K562 (cell line): Measurements from ENCODE around the gene TYW1B. TPM values are rescaled to one million over a fixed set of nuclear protein-coding genes. Genes with fewer than 3 reads are reported as not detected.
A peak's percentile ranks its signal among the peaks of the same experiment; 100 is the strongest.
"Not testable (repeated sequence)": the region's sequence is repeated elsewhere in the genome, so short reads cannot be mapped to it uniquely, and the experiment has no call there.

Source experiments
- ATF7 ChIP-seq: fragments of 450-650 bp; IDR thresholded peaks from 2 replicates; pipeline ENCODE4 v1.7.1; 2014; ENCODE audit warnings: mild to moderate bottlenecking, moderate library complexity
- C11orf30 ChIP-seq: fragments of 450-650 bp; IDR thresholded peaks from 2 replicates; pipeline ENCODE4 v1.6.1; 2016; ENCODE audit warnings: low read depth, mild to moderate bottlenecking
- GMEB1 ChIP-seq: fragments of 250-450 bp; sonication (Bioruptor Pico); IDR thresholded peaks from 2 replicates; pipeline ENCODE4 v1.4.0; 2020; ENCODE audit warnings: mild to moderate bottlenecking
- HNRNPLL ChIP-seq: fragments of 200-400 bp; formaldehyde crosslinking; IDR thresholded peaks from 2 replicates; pipeline ENCODE4 v1.6.1; 2017; ENCODE audit warnings: low read length, low read depth, mild to moderate bottlenecking; ENCODE audit not compliant: poor library complexity, severe bottlenecking
- MEIS2 ChIP-seq: fragments of 450-650 bp; IDR thresholded peaks from 2 replicates; pipeline ENCODE4 v1.6.1; 2014; ENCODE audit warnings: mild to moderate bottlenecking; ENCODE audit not compliant: partially characterized antibody
- NEUROD1 ChIP-seq: fragments of 150-350 bp; IDR thresholded peaks from 2 replicates; pipeline ENCODE4 v1.6.1; 2014; ENCODE audit warnings: borderline replicate concordance, low read length, low read depth; ENCODE audit not compliant: partially characterized antibody
- PHF20 ChIP-seq: fragments of 450-650 bp; IDR thresholded peaks from 2 replicates; pipeline ENCODE4 v1.6.1; 2018; ENCODE audit not compliant: partially characterized antibody
- PHF8 ChIP-seq: fragments of 200-600 bp; sonication (generic); IDR thresholded peaks from 2 replicates; pipeline ENCODE4 v1.6.1; 2012; ENCODE audit warnings: mixed run types, mild to moderate bottlenecking, inconsistent platforms, low read length, moderate library complexity, borderline replicate concordance
- POLR2G ChIP-seq: fragments of 200-400 bp; formaldehyde crosslinking; IDR thresholded peaks from 2 replicates; pipeline ENCODE4 v1.6.1; 2017; ENCODE audit warnings: low read depth, mild to moderate bottlenecking, antibody characterized with exemption, low read length, moderate library complexity
- SRF ChIP-seq, 2 experiments: fragments of 250-450, 450-650 bp in 1 of 2; sonication (Bioruptor Pico) in 1 of 2; sonication (generic) in 1 of 2; formaldehyde crosslinking; IDR thresholded peaks; 2 replicates each; pipeline versions ENCODE4 v1.5.0 to v1.5.1; 2020 to 2022; ENCODE audit warnings: mild to moderate bottlenecking in 1 of 2, missing genetic modification reagents in 1 of 2
- TBL1XR1 ChIP-seq, 2 experiments: IDR thresholded peaks; 2 replicates each; pipeline ENCODE4 v1.6.1; 2012; ENCODE audit warnings: improper control_type of control experiment in 2 of 2, low read length in 2 of 2, mild to moderate bottlenecking in 1 of 2
- TFAP4 ChIP-seq: sonication (generic); formaldehyde crosslinking; IDR thresholded peaks from 2 replicates; pipeline ENCODE4 v1.8.0; 2022; ENCODE audit warnings: missing genetic modification reagents, mild to moderate bottlenecking, moderate library complexity, borderline replicate concordance
- ZBTB12 ChIP-seq: fragments of 250-450 bp; sonication (Bioruptor Pico); IDR thresholded peaks from 2 replicates; pipeline ENCODE4 v1.4.0; 2020
- ZBTB2 ChIP-seq: fragments of 450-650 bp; IDR thresholded peaks from 2 replicates; pipeline ENCODE4 v1.6.1; 2016; ENCODE audit warnings: antibody characterized with exemption
- ZBTB9 ChIP-seq: fragments of 450-650 bp; formaldehyde crosslinking; IDR thresholded peaks from 2 replicates; pipeline ENCODE4 v1.4.0; 2020; ENCODE audit warnings: mild to moderate bottlenecking, moderate library complexity
- ZNF589 ChIP-seq: fragments of 200-800 bp; sonication (Bioruptor generic); IDR thresholded peaks from 2 replicates; pipeline ENCODE4 v1.6.1; 2016; ENCODE audit warnings: low read depth, missing genetic modification characterization, missing compliant biosample characterization
- ZNF740 ChIP-seq, 3 experiments: fragments of 200-800 bp in 1 of 3; sonication (Bioruptor generic) in 1 of 3; sonication (generic) in 1 of 3; formaldehyde crosslinking in 1 of 3; IDR thresholded peaks; 2 replicates each; pipeline versions ENCODE4 v1.6.1 to v1.8.0; 2016 to 2022; ENCODE audit warnings: mild to moderate bottlenecking in 2 of 3, missing compliant biosample characterization in 2 of 3, missing genetic modification characterization in 2 of 3, missing genetic modification reagents in 1 of 3
- polyA plus RNA-seq, 8 experiments: library from polyadenylated mRNA; depleted of rRNA in 4 of 8; stranded (reverse) in 5 of 8; unstranded in 3 of 8; fragments of >200 nt; fragmentation: Nextera tagmentation in 2 of 8; fragmentation: Illumina TruSeq in 1 of 8; extraction: Ambion mirVana in 2 of 8; extraction: Trizol in 1 of 8; gene quantifications; 2 replicates each; pipeline versions ENCODE4 v1.2.1 to v1.2.3, GENCODE V29; 2011 to 2014; ENCODE audit warnings: inconsistent platforms in 1 of 8, missing spikeins in 1 of 8
- total RNA-seq, 7 experiments: library from RNA; depleted of rRNA in 6 of 7; stranded (reverse); fragments of >200 nt in 6 of 7; fragmentation: Illumina TruSeq in 2 of 7; extraction: Trizol in 2 of 7; gene quantifications; 2 replicates each; pipeline versions ENCODE4 v1.2.1 to v1.2.3, GENCODE V29; 2011 to 2021; ENCODE audit warnings: low replicate concordance in 1 of 7

Gene TYW1B
- total and polyA plus RNA-seq, 9 of the 15 experiments (the other 6 are each of a cell fraction or from before 2014, with no cell fraction given) = 5.8 to 14.7 (median 9.8) TPM

- TF ChIP-seq HNRNPLL (peak; percentile 63), POLR2G (peak; percentile 97), ZBTB2 (peak; percentile 96), PHF20 (peak; percentile 62), ZNF740 (CRISPR knock-in tag; IDR thresholded peaks at IDR 0.05) (0 out of 2 replicates have a peak, but pooled peaks have one; percentile 32), GMEB1 (CRISPR knock-in tag) (0 out of 2 replicates have a peak, but pooled peaks have one; percentile 9), ZBTB9 (CRISPR knock-in tag) (peak; percentile 28; the same call in 1 of the 2 replicates), C11orf30 (peak; percentile 89), SRF (CRISPR knock-in tag; IDR thresholded peaks at IDR 0.05) (peak in 1 of 2 experiments; percentile 98; a peak in 2 of 4 replicates), MEIS2 (peak; percentile 93), ZNF589 (CRISPR knock-in tag) (0 out of 2 replicates have a peak, but pooled peaks have one; percentile 29), ZBTB12 (peak; percentile 52; the same call in 1 of the 2 replicates), TFAP4 (peak; percentile 78), PHF8 (peak; percentile 79; the same call in 1 of the 2 replicates), ATF7 (peak; percentile 81), TBL1XR1 (IDR thresholded peaks at IDR 0.05; ENCODE audit: low read length in 2 of 2) (0 out of 4 replicates have a peak, but pooled peaks of 1 of the 2 experiments have one; percentile 31), NEUROD1 (peak; percentile 70)
- not testable (repeated sequence) for TF ChIP-seq ZNF740 (tag; IDR thresholded peaks at IDR 0.05)
Observed at GRCh38 chr7:72829291-72829686, 1.3 kb upstream of the TYW1B start (continued).
